Activated CD4-positive, alpha-beta T cell treated with anti-CD3 and anti-CD28 coated beads, Interleukin-2, amount 50 U/mL, for 48 hours (primary cell): ENCODE results near the gene ACBD6.

Source experiments
- DNase-seq, 2 experiments: peaks; one replicate each; pipeline ENCODE4 v3.0.0-alpha.2; 2020

ACBD6 gene

GRCh38 chr1:180524915-180525714, 22.7 kb upstream of the ACBD6 start:
- no peak for DNase-seq

GRCh38 chr1:180524160-180524914, 22.0 kb upstream of the ACBD6 start:
- no peak for DNase-seq

- no peak for DNase-seq
Observed at GRCh38 chr1:180522213-180522515, 19.8 kb upstream of the ACBD6 start.

GRCh38 chr1:180521474-180522212, 19.3 kb upstream of the ACBD6 start:
- DNase-seq = no peak

GRCh38 chr1:180519846-180520245, 17.5 kb upstream of the ACBD6 start:
- no peak for DNase-seq

- peak; percentile 49 to 60 for DNase-seq
Observed at GRCh38 chr1:180515857-180516388, 13.5 kb upstream of the ACBD6 start.

- DNase-seq = no peak
Observed at GRCh38 chr1:180515364-180515763, 13.0 kb upstream of the ACBD6 start.

GRCh38 chr1:180513531-180513930, 11.2 kb upstream of the ACBD6 start:
- DNase-seq = no peak

- DNase-seq = no peak
Observed at GRCh38 chr1:180510882-180511281, 8.5 kb upstream of the ACBD6 start.

- DNase-seq = no peak
Observed at GRCh38 chr1:180508725-180509097, 6.3 kb upstream of the ACBD6 start.

- no peak for DNase-seq
Observed at GRCh38 chr1:180507795-180508724, 5.7 kb upstream of the ACBD6 start.

GRCh38 chr1:180505732-180506335, 3.5 kb upstream of the ACBD6 start:
- no peak for DNase-seq

- DNase-seq = no peak
Observed at GRCh38 chr1:180504186-180504585, 1.8 kb upstream of the ACBD6 start.

GRCh38 chr1:180503280-180503862, 994 bp upstream of the ACBD6 start:
- peak in 1 of 2 experiments; percentile 11 for DNase-seq

- no peak for DNase-seq
Observed at GRCh38 chr1:180501865-180502360, 464 bp downstream of the ACBD6 start.

- no peak for DNase-seq
Observed at GRCh38 chr1:180500689-180501088, 1.7 kb downstream of the ACBD6 start.

GRCh38 chr1:180498594-180498993, 3.8 kb downstream of the ACBD6 start:
- DNase-seq = no peak

- no peak for DNase-seq
Observed at GRCh38 chr1:180497826-180498225, 4.6 kb downstream of the ACBD6 start.

- no peak for DNase-seq
Observed at GRCh38 chr1:180494370-180494769, 8.0 kb downstream of the ACBD6 start.

GRCh38 chr1:180489976-180490375, 12.4 kb downstream of the ACBD6 start:
- no peak for DNase-seq

- DNase-seq = no peak
Observed at GRCh38 chr1:180489313-180489712, 13.1 kb downstream of the ACBD6 start.
